Panc1 (cell line): ENCODE measurements around the gene ZFAND3. TPM values are rescaled to one million over a fixed set of nuclear protein-coding genes. Genes with fewer than 3 reads are reported as not detected.

ENCODE experiments used
- ATAC-seq: fragments of 200-7000 bp; cut with Tn5 transposase; 2 replicates; pipeline ENCODE4 v1.9.1; 2020; ENCODE audit warnings: mild to moderate bottlenecking, moderate library complexity
- BruUV-seq: library from RNA; stranded (reverse); fragments of 400-500 nt; replicated peaks from 2 replicates; lab custom pipeline; 2021; lab: Mats Ljungman, UMichigan
- CTCF ChIA-PET: fragments of 300-600 bp; sonication (Branson Sonifier 250); formaldehyde crosslinking; loops from one replicate; lab custom pipeline; 2022; ENCODE audit warnings: antibody characterized with exemption; lab: Charles Lee
- POLR2A ChIA-PET: fragments of 300-600 bp; sonication (Branson Sonifier 250); formaldehyde crosslinking; loops from one replicate; lab custom pipeline; 2022; ENCODE audit warnings: antibody characterized with exemption; lab: Charles Lee
- DNase-seq: peaks from one replicate; pipeline ENCODE4 v3.0.0-alpha.2; 2010; ENCODE audit warnings: low read depth, low spot score
- H3K27ac ChIP-seq: 2 replicates; pipeline ENCODE4 v1.5.1; 2011; ENCODE audit warnings: mild to moderate bottlenecking, low read length, inconsistent platforms
- H3K27me3 ChIP-seq: fragments of 200-500 bp; sonication (Bioruptor generic); 2 replicates; pipeline ENCODE4 v1.6.0; 2014; ENCODE audit warnings: low read length, inconsistent platforms; ENCODE audit not compliant: control insufficient read depth, insufficient read depth
- H3K36me3 ChIP-seq: fragments of 200-500 bp; sonication (Bioruptor generic); 2 replicates; pipeline ENCODE4 v1.5.1; 2014; ENCODE audit warnings: inconsistent platforms, mild to moderate bottlenecking, low read length, moderate library complexity; ENCODE audit not compliant: control insufficient read depth, insufficient read depth
- H3K4me1 ChIP-seq: 2 replicates; pipeline ENCODE4 v1.5.1; 2011; ENCODE audit warnings: inconsistent platforms, mild to moderate bottlenecking, low read length, moderate library complexity; ENCODE audit not compliant: control insufficient read depth, insufficient read depth
- H3K4me3 ChIP-seq, 2 experiments: 2 replicates each; pipeline ENCODE4 v1.5.1; 2011 to 2012; ENCODE audit warnings: low read depth in 2 of 2, low read length in 2 of 2, mild to moderate bottlenecking in 2 of 2, inconsistent platforms in 1 of 2, moderate library complexity in 1 of 2
- H3K9me3 ChIP-seq: fragments of 200-500 bp; sonication (Bioruptor generic); 2 replicates; pipeline ENCODE4 v1.5.1; 2014; ENCODE audit warnings: low read depth, mild to moderate bottlenecking, inconsistent platforms, low read length, moderate library complexity; ENCODE audit not compliant: control insufficient read depth, insufficient read depth
- CTCF ChIP-seq: fragments of 450-650 bp; IDR thresholded peaks from 2 replicates; pipeline ENCODE4 v1.5.1; 2017; ENCODE audit warnings: mild to moderate bottlenecking
- POLR2AphosphoS5 ChIP-seq: IDR thresholded peaks from 2 replicates; pipeline ENCODE4 v1.6.1; 2012; ENCODE audit warnings: mild to moderate bottlenecking, low read depth, low read length, moderate library complexity
- SIN3A ChIP-seq: IDR thresholded peaks from 2 replicates; pipeline ENCODE4 v1.6.1; 2012; ENCODE audit warnings: low read depth, mild to moderate bottlenecking, low read length, moderate library complexity, borderline replicate concordance; ENCODE audit not compliant: insufficient read depth
- TCF7L2 ChIP-seq: IDR thresholded peaks from 2 replicates; pipeline ENCODE4 v1.6.1; 2011; ENCODE audit warnings: mild to moderate bottlenecking, low read depth, low read length, inconsistent platforms
- in situ Hi-C: cut with HindIII; loops from 2 replicates; pipeline ENCODE4 v1.10.0; 2016; ENCODE audit warnings: low sequenced_read_pairs, low pct_unique_long_range_greater_than_20kb
- intact Hi-C: fragments of 100-400 bp; cut with micrococcal nuclease; formaldehyde crosslinking; loops from one replicate; pipeline ENCODE4 v1.10.0; 2022; ENCODE audit not compliant: unreplicated experiment
- total RNA-seq: library from RNA; stranded (reverse); gene quantifications from one replicate; pipeline ENCODE4 v1.2.1, GENCODE V29; 2021; ENCODE audit not compliant: unreplicated experiment
- TF ChIP-seq, protein P1 (sequence below), 2 experiments: IDR thresholded peaks; 2 replicates each; pipeline ENCODE4 v1.6.1; 2011 to 2012; ENCODE audit warnings: low read depth in 2 of 2, control low read depth in 1 of 2, low read length in 1 of 2, mild to moderate bottlenecking in 1 of 2, moderate library complexity in 1 of 2; ENCODE audit not compliant: insufficient read depth in 1 of 2

ZFAND3 gene
- total RNA-seq, 1 experiment from 2014 or later: 95.9 TPM

GRCh38 chr6:37874726-37875125 lies 55.2 kb downstream of the ZFAND3 start:
- BruUV-seq: no TSS peak
- Histone ChIP-seq H3K4me3 (no peak overlapping the region), H3K36me3 (no peaks in the 10 kb centered on the region), H3K9me3 (no peaks in the 10 kb centered on the region), H3K4me1 (peaks cover 26% of the 10 kb centered on the region), H3K27ac (no peak overlapping the region), H3K27me3 (no peaks in the 10 kb centered on the region)
- TF ChIP-seq CTCF (no peak), POLR2AphosphoS5 (no peak), TCF7L2 (no peak), SIN3A (no peak)
- TF ChIP-seq, protein P1, sequence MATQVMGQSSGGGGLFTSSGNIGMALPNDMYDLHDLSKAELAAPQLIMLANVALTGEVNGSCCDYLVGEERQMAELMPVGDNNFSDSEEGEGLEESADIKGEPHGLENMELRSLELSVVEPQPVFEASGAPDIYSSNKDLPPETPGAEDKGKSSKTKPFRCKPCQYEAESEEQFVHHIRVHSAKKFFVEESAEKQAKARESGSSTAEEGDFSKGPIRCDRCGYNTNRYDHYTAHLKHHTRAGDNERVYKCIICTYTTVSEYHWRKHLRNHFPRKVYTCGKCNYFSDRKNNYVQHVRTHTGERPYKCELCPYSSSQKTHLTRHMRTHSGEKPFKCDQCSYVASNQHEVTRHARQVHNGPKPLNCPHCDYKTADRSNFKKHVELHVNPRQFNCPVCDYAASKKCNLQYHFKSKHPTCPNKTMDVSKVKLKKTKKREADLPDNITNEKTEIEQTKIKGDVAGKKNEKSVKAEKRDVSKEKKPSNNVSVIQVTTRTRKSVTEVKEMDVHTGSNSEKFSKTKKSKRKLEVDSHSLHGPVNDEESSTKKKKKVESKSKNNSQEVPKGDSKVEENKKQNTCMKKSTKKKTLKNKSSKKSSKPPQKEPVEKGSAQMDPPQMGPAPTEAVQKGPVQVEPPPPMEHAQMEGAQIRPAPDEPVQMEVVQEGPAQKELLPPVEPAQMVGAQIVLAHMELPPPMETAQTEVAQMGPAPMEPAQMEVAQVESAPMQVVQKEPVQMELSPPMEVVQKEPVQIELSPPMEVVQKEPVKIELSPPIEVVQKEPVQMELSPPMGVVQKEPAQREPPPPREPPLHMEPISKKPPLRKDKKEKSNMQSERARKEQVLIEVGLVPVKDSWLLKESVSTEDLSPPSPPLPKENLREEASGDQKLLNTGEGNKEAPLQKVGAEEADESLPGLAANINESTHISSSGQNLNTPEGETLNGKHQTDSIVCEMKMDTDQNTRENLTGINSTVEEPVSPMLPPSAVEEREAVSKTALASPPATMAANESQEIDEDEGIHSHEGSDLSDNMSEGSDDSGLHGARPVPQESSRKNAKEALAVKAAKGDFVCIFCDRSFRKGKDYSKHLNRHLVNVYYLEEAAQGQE (IDR thresholded peaks at IDR 0.05; ENCODE audit: insufficient read depth in 1 of 2, low read depth in 2 of 2, low read length in 1 of 2): no peak
- POLR2A ChIA-PET: no interaction called here
- CTCF ChIA-PET: no interaction called here
- no peak for ATAC-seq
- in situ Hi-C loops: no loop called here
- intact Hi-C loops: no loop called here
- no peak for DNase-seq

DNA sequence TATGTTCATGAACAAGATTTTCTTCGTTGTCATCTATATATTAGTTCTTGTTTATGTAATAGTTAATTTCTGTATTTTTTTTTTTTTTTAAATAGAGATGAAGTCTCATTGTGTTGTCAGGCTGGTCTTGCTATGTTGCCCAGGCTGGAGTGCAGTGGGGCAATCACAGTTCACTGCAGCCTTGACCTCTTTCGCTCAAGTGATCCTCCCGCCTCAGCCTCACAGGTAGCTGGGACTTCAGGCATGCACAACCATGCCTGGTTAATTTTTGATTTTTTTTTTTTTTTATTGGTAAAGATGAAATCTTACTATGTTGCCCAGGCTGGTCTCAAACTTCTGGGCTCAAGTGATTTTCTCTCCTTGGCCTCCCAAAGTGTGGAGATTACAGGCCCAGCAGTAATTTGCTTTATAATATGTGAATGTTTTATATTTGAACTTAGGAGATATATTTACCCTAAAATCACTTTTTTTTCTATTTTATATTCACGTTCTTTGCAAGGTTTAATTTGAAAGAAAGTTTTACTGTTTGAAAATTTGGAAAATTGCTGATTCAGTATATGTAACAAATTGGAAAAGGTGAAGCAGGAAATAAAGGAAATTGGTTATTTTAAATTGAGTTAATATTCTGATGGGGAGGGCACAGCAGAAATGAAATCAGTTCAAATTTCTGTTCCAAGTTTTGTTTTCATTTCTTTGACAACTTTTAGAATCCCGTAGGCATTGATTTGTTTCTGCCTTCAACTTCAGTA lies 56.2 kb downstream of the ZFAND3 start:
- ATAC-seq (no peak), DNase-seq (no peak)
- Histone ChIP-seq H3K36me3 (no peaks in the 10 kb centered on the region), H3K27ac (no peak overlapping the region), H3K27me3 (no peaks in the 10 kb centered on the region), H3K9me3 (no peaks in the 10 kb centered on the region), H3K4me3 (no peak overlapping the region), H3K4me1 (peaks cover 26% of the 10 kb centered on the region)
- ChIA-PET POLR2A (no interaction called here), CTCF (no interaction called here)
- intact Hi-C loops: no loop called here
- TF ChIP-seq, protein P1 (IDR thresholded peaks at IDR 0.05; ENCODE audit: insufficient read depth in 1 of 2, low read depth in 2 of 2, low read length in 1 of 2): no peak
- TF ChIP-seq TCF7L2 (no peak), SIN3A (no peak)
- in situ Hi-C loops: no loop called here
- BruUV-seq: no TSS peak
